ENCODE results near the gene HAGHL. TPM values are rescaled to one million over a fixed set of nuclear protein-coding genes. Genes with fewer than 3 reads are reported as not detected.

The HAGHL gene
- total RNA-seq, 2 donors from 2014 or later, result 7.7 to 10.1 TPM

DNA sequence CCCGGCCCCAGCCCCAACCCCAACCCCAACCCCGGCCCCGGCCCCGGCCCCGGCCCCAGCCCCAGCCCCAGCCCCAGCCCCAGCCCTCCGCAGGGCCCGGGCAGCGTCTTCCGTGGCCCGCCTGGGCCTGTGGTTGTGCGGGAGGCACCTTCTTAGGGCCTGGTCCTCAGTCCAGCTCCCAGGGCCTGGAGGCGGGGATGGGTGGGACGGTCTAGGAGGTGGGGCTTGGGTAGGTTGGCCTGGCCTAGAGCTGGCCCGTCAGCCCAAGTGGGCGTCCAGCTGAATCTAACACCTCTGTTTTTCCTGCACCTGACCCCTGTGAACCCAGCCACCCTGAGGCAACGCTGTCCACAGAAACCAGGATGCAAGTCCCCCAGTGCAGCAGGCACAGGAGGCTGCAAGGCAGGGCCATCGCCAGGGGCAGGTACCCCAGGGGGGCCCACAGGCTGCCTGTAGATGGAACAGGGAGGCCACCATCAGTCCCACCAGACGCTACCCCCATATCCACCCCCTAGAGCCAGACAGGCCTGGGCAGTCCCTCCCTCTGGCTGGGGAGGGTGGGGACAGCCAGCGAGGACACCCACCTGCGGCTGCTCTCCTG is 42.4 kb downstream of the HAGHL start:
- DNase-seq (ENCODE audit: low spot score), result no peak
- peaks cover 2% of the 10 kb centered on the region for H3K27me3 ChIP-seq (replicated peaks; ENCODE audit: insufficient read depth)
- 81% methylated on average over 16 of the region's 20 CpGs for WGBS
- H3K4me3 ChIP-seq, result no peak overlapping the region
- intact Hi-C loops (cut with DNase I), result no loop called here
- no peaks in the 10 kb centered on the region for H3K36me3 ChIP-seq
- no peaks in the 10 kb centered on the region for H3K4me1 ChIP-seq (replicated peaks)
- H3K27ac ChIP-seq, result no peak overlapping the region
- H3K9me3 ChIP-seq, result no peaks in the 10 kb centered on the region
- TF ChIP-seq CTCF (IDR thresholded peaks at IDR 0.05) (no peak), POLR2A (IDR thresholded peaks at IDR 0.05) (no peak), POLR2AphosphoS5 (IDR thresholded peaks at IDR 0.05) (no peak)

- H3K4me3 ChIP-seq, result no peak overlapping the region
- no peak for TF ChIP-seq POLR2A (IDR thresholded peaks at IDR 0.05)
- TF ChIP-seq CTCF (IDR thresholded peaks at IDR 0.05), result no peak
- TF ChIP-seq POLR2AphosphoS5 (IDR thresholded peaks at IDR 0.05), result no peak
- intact Hi-C loops (cut with DNase I), result no loop called here
- H3K36me3 ChIP-seq, result no peaks in the 10 kb centered on the region
- no peaks in the 10 kb centered on the region for H3K4me1 ChIP-seq (replicated peaks)
- H3K27me3 ChIP-seq (replicated peaks; ENCODE audit: insufficient read depth), result peaks cover 2% of the 10 kb centered on the region
- no peak for DNase-seq (ENCODE audit: low spot score)
- 69% methylated on average over 19 of the region's 19 CpGs for WGBS
- H3K27ac ChIP-seq, result no peak overlapping the region
- H3K9me3 ChIP-seq, result no peaks in the 10 kb centered on the region
Observed at GRCh38 chr16:769934-770333, 43.0 kb downstream of the HAGHL start.

DNA sequence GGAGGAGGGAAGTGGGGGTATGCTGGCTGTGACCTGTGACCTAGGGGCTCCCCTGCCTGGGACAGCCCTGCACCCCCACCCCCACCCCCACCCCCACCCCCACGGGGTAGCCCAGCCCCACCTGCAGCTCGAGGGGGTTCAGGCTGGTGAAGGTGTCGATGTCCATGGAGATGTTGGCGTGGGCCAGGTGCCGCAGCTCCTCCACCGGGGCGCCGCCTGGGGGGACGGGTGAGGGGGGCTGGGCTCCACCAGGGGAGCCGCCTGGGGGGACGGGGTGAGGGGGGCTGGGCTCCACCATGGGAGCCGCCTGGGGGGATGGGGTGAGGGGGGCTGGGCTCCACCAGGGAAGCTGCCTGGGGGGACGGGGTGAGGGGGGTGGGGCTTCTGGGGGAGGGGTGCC is 43.5 kb downstream of the HAGHL start:
- Histone ChIP-seq H3K36me3 (no peaks in the 10 kb centered on the region), H3K27ac (no peak overlapping the region), H3K4me1 (replicated peaks) (no peaks in the 10 kb centered on the region), H3K9me3 (no peaks in the 10 kb centered on the region), H3K4me3 (no peak overlapping the region), H3K27me3 (replicated peaks; ENCODE audit: insufficient read depth) (peaks cover 2% of the 10 kb centered on the region)
- 80% methylated on average over 2 of the region's 13 CpGs for WGBS
- TF ChIP-seq CTCF (IDR thresholded peaks at IDR 0.05), result no peak
- TF ChIP-seq POLR2A (IDR thresholded peaks at IDR 0.05), result no peak
- no peak for TF ChIP-seq POLR2AphosphoS5 (IDR thresholded peaks at IDR 0.05)
- no peak for DNase-seq (ENCODE audit: low spot score)
- intact Hi-C loops (cut with DNase I), result no loop called here

- WGBS, result 88% methylated on average over 11 of the region's 18 CpGs
- no peak for TF ChIP-seq CTCF (IDR thresholded peaks at IDR 0.05)
- TF ChIP-seq POLR2A (IDR thresholded peaks at IDR 0.05), result no peak
- no peak for TF ChIP-seq POLR2AphosphoS5 (IDR thresholded peaks at IDR 0.05)
- intact Hi-C loops (cut with DNase I), result no loop called here
- H3K4me3 ChIP-seq, result no peak overlapping the region
- H3K9me3 ChIP-seq, result no peaks in the 10 kb centered on the region
- peaks cover 2% of the 10 kb centered on the region for H3K27me3 ChIP-seq (replicated peaks; ENCODE audit: insufficient read depth)
- H3K27ac ChIP-seq, result no peak overlapping the region
- no peaks in the 10 kb centered on the region for H3K4me1 ChIP-seq (replicated peaks)
- no peaks in the 10 kb centered on the region for H3K36me3 ChIP-seq
- no peak for DNase-seq (ENCODE audit: low spot score)
Observed at GRCh38 chr16:772959-773358, 46.1 kb downstream of the HAGHL start.

Measured in prostate gland (tissue), 2 donors.